HL-60 (cell line): ENCODE data around the gene TNFAIP1.

ENCODE experiments used
- DNase-seq, 2 experiments: peaks; one replicate each; pipeline ENCODE4 v3.0.0-alpha.2; 2010 to 2020; ENCODE audit warnings: low read depth in 1 of 2, low spot score in 1 of 2
- H3K27ac ChIP-seq: fragments of 250-450 bp; sonication (Bioruptor Pico); replicated peaks from 2 replicates; pipeline ENCODE4 v1.5.1; 2020; ENCODE audit warnings: mild to moderate bottlenecking, moderate library complexity
- H3K27me3 ChIP-seq: fragments of 250-450 bp; sonication (Bioruptor Pico); 2 replicates; pipeline ENCODE4 v1.5.1; 2021; ENCODE audit warnings: mild to moderate bottlenecking, moderate library complexity; ENCODE audit not compliant: insufficient read depth, poor library complexity, severe bottlenecking
- H3K4me3 ChIP-seq: replicated peaks from 2 replicates; pipeline ENCODE4 v1.5.1; 2011; ENCODE audit warnings: mild to moderate bottlenecking, control low read depth, low read length; ENCODE audit not compliant: insufficient read depth
- CTCF ChIP-seq: IDR thresholded peaks from one replicate; pipeline ENCODE4 v1.5.1; 2011; ENCODE audit warnings: low read length, control low read depth, inconsistent platforms; ENCODE audit not compliant: insufficient read depth
- GABPA ChIP-seq: IDR thresholded peaks from 2 replicates; pipeline ENCODE4 v1.6.1; 2012; ENCODE audit warnings: low read depth
- POLR2AphosphoS5 ChIP-seq: IDR thresholded peaks from 2 replicates; pipeline ENCODE4 v1.6.1; 2012; ENCODE audit warnings: low read depth
- REST ChIP-seq: IDR thresholded peaks from 2 replicates; pipeline ENCODE4 v1.6.1; 2012; ENCODE audit warnings: low read depth; ENCODE audit not compliant: insufficient replicate concordance
- SPI1 ChIP-seq: IDR thresholded peaks from 2 replicates; pipeline ENCODE4 v1.6.1; 2012; ENCODE audit warnings: low read depth, mild to moderate bottlenecking, borderline replicate concordance

Gene TNFAIP1

GRCh38 chr17:28298449-28298848 is 37.1 kb upstream of the TNFAIP1 start:
- TF ChIP-seq REST (no peak), SPI1 (no peak), CTCF (no peak), GABPA (no peak), POLR2AphosphoS5 (no peak)
- DNase-seq, result no peak
- Histone ChIP-seq H3K27ac (no peak overlapping the region), H3K4me3 (no peak overlapping the region), H3K27me3 (no peaks in the 10 kb centered on the region)

GRCh38 chr17:28306954-28307401 is 28.6 kb upstream of the TNFAIP1 start:
- DNase-seq, result no peak
- H3K4me3 ChIP-seq, result no peak overlapping the region
- TF ChIP-seq REST (no peak), POLR2AphosphoS5 (no peak), GABPA (no peak), SPI1 (no peak), CTCF (no peak)
- no peak overlapping the region for H3K27ac ChIP-seq
- H3K27me3 ChIP-seq, result no peaks in the 10 kb centered on the region

- DNase-seq, result no peak
- H3K4me3 ChIP-seq, result no peak overlapping the region
- H3K27ac ChIP-seq, result no peak overlapping the region
- TF ChIP-seq POLR2AphosphoS5, result no peak
- no peak for TF ChIP-seq GABPA
- no peak for TF ChIP-seq REST
- no peak for TF ChIP-seq CTCF
- no peak for TF ChIP-seq SPI1
- no peaks in the 10 kb centered on the region for H3K27me3 ChIP-seq
Measured at GRCh38 chr17:28313841-28314240, 21.7 kb upstream of the TNFAIP1 start.
